C4-2B (cell line): ENCODE results near the gene PTCD3.

Source experiments
- H3K27ac ChIP-seq: fragments of 450-650 bp; 2 replicates; pipeline ENCODE4 v1.5.1; 2017
- CTCF ChIP-seq: fragments of 450-650 bp; conservative IDR thresholded peaks from 2 replicates; pipeline ENCODE4 v1.5.1; 2017; ENCODE audit warnings: mild to moderate bottlenecking
- ZFX ChIP-seq: fragments of 450-650 bp; IDR thresholded peaks from 2 replicates; pipeline ENCODE4 v1.6.1; 2017

The PTCD3 gene

GRCh38 chr2:86073225-86073624 is 32.8 kb upstream of the PTCD3 start:
- TF ChIP-seq CTCF, result no peak
- TF ChIP-seq ZFX, result no peak

GRCh38 chr2:86074256-86074655 is 31.8 kb upstream of the PTCD3 start:
- no peak overlapping the region for H3K27ac ChIP-seq
- TF ChIP-seq ZFX, result no peak
- no peak for TF ChIP-seq CTCF

More at GRCh38 chr2:86073225-86073624, 32.8 kb upstream of the PTCD3 start:
- H3K27ac ChIP-seq, result peak overlapping the region; percentile 62

GRCh38 chr2:86074811-86075210 is 31.2 kb upstream of the PTCD3 start:
- TF ChIP-seq CTCF (no peak), ZFX (no peak)

GRCh38 chr2:86075886-86076285 is 30.1 kb upstream of the PTCD3 start:
- H3K27ac ChIP-seq, result no peak overlapping the region
- TF ChIP-seq CTCF, result no peak
- TF ChIP-seq ZFX, result no peak

More at GRCh38 chr2:86074811-86075210, 31.2 kb upstream of the PTCD3 start:
- no peak overlapping the region for H3K27ac ChIP-seq

GRCh38 chr2:86078774-86079545 is 27.1 kb upstream of the PTCD3 start:
- TF ChIP-seq CTCF, result no peak; the same call in none of the 2 replicates
- TF ChIP-seq ZFX, result no peak
- no peak overlapping the region for H3K27ac ChIP-seq

GRCh38 chr2:86079981-86080911 is 25.8 kb upstream of the PTCD3 start:
- TF ChIP-seq ZFX (no peak), CTCF (peak; percentile 81)
- H3K27ac ChIP-seq, result no peak overlapping the region

GRCh38 chr2:86081724-86082123 is 24.3 kb upstream of the PTCD3 start:
- H3K27ac ChIP-seq, result no peak overlapping the region
- TF ChIP-seq CTCF, result no peak
- no peak for TF ChIP-seq ZFX
